ENCODE data around the gene HOXB3.

GRCh38 chr17:48603959-48604769 is 14.1 kb upstream of the HOXB3 start:
- TF ChIP-seq PCBP1 (IDR thresholded peaks at IDR 0.05; ENCODE audit: borderline replicate concordance, low read depth, low read length) = no peak
- no peak for TF ChIP-seq CTCF (CRISPR knock-in tag; IDR thresholded peaks at IDR 0.05)
- TF ChIP-seq MAX (IDR thresholded peaks at IDR 0.05) = no peak
- TF ChIP-seq RBFOX2 (IDR thresholded peaks at IDR 0.05; ENCODE audit: low read depth, low read length) = no peak
- TF ChIP-seq HINFP (CRISPR knock-in tag; IDR thresholded peaks at IDR 0.05; ENCODE audit: low read depth) = no peak
- no peak for TF ChIP-seq ZNF883 (CRISPR knock-in tag; IDR thresholded peaks at IDR 0.05; ENCODE audit: not compliant biosample characterization)
- no peak for TF ChIP-seq ZNF598 (CRISPR knock-in tag; IDR thresholded peaks at IDR 0.05; ENCODE audit: borderline replicate concordance)
